GM19023 (cell line): ENCODE results near the gene AMBRA1.
A peak's percentile ranks its signal among the peaks of the same experiment; 100 is the strongest.

Experiments
- ATAC-seq: cut with Tn5 transposase; IDR thresholded peaks from one replicate; pipeline ENCODE4 v1.9.1; 2021; ENCODE audit warnings: mild to moderate bottlenecking, moderate library complexity; ENCODE audit not compliant: unreplicated experiment

Gene AMBRA1, protein sequence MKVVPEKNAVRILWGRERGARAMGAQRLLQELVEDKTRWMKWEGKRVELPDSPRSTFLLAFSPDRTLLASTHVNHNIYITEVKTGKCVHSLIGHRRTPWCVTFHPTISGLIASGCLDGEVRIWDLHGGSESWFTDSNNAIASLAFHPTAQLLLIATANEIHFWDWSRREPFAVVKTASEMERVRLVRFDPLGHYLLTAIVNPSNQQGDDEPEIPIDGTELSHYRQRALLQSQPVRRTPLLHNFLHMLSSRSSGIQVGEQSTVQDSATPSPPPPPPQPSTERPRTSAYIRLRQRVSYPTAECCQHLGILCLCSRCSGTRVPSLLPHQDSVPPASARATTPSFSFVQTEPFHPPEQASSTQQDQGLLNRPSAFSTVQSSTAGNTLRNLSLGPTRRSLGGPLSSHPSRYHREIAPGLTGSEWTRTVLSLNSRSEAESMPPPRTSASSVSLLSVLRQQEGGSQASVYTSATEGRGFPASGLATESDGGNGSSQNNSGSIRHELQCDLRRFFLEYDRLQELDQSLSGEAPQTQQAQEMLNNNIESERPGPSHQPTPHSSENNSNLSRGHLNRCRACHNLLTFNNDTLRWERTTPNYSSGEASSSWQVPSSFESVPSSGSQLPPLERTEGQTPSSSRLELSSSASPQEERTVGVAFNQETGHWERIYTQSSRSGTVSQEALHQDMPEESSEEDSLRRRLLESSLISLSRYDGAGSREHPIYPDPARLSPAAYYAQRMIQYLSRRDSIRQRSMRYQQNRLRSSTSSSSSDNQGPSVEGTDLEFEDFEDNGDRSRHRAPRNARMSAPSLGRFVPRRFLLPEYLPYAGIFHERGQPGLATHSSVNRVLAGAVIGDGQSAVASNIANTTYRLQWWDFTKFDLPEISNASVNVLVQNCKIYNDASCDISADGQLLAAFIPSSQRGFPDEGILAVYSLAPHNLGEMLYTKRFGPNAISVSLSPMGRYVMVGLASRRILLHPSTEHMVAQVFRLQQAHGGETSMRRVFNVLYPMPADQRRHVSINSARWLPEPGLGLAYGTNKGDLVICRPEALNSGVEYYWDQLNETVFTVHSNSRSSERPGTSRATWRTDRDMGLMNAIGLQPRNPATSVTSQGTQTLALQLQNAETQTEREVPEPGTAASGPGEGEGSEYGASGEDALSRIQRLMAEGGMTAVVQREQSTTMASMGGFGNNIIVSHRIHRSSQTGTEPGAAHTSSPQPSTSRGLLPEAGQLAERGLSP (N-terminal part only)

DNA sequence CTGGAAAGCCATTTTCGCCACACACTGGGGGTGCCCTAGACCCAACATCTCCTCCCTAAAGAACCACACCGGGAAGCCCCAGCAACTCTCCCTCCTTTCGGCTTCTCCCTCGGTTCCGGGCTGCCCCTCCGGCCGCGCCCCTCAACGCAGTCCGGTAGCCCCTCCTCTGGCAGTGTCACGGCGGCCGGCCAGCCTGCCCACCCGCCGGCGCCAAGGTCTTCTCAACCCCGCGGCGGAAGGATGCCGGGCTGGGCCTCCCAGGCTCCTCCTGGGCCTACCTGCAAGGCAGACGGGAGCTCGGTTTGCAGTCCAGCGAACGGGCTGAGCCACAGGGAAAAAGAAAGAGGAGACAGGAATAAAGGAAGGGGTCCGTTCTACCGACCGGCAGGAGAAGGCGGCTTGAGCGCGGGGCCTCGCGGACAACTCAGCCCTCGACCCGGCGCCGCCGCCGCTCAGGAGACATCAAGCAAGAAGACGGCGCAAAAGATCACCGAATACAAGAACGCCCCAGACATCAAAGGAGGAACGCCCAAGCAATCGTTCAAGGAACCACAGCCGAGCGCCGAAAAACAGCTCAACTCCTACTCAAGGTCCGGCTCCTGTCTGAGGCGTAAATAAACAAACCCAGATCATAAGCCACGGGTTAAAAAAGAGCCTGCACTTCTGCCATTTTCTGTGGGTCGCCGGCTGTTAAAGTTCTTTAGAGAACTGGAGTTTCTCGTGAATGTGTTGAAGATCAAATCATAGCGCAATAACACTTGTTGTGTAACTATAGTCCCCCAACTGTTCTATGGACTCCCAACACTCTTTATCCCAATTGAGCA, at the start of gene AMBRA1:
TSS of gene AMBRA1 (minus strand) at position 474 of the 824 bp plus-strand sequence. CDS start 45,643 bp downstream, outside the sequence.
- peak; percentile 80 for ATAC-seq

- no peak for ATAC-seq
These were observed 49.7 kb upstream of the AMBRA1 start for GRCh38 chr11:46643531-46643930.

DNA sequence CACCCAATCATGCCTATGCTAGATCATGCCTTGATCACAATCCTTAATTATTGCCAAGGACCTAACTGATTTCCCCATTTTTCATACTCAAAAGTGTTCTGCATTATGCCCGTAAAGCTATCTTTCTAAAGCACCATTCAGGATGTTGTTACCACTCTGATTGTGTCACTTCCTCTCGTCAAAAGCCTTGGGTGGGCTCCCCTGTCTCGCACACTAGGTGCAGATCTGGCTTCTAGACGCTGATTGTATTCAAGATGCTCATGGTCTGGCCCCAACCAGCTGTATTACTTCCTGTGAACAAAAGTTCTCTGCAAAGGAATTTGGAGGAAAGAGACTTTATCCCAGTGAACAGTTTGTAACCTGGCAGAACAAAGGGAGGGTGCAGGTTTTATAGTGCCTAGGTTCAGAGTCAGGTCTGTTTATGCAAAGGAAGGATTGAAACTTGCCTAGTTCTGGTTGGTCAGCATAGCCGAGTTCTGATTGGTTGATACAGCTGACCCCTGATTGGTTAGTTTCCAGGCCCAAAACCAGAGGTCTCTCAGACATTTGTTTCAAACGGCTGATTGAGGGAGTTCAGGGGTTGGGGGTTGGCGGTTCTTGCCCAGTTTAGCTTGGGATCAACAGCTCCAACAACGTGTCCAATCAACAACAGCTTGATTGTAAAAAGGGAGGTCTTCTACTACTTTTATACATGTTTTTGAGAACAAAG, 49.0 kb upstream of the AMBRA1 start:
- no peak for ATAC-seq

GRCh38 chr11:46641639-46642038, 47.8 kb upstream of the AMBRA1 start:
- no peak for ATAC-seq

DNA sequence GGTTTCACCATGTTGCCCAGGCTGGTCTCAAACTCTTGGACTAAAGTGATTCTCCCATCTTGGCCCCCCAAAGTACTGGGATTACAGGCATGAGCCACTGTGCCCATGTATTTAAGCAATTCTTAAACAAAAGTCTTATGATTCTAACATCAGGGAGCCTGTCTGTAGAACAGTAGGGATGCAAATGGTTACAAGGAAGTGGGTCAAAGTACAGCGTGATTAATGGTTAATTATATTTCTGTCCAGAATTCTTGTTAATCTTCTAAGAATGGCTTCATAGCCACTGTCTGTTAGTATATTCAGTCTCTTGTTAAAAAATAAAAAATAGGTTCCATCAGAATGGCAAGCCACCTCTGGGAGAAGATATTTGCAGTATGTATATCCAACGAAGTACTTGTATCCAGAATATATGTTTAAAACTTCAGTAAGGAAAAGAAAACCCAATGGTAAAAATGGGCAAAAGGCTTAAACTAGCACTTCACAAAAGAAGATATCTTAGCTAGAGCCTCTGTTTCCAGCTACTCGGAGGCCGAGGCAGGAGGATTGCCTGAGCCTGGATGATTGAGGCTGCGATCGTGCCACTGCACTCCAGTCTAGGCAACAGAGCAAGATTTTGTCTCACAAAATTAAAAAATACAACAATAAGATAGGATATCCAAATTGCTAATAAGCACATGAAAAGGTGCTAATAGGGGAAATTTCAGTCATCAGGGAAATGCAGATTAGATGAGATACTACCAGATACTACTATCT, 46.4 kb upstream of the AMBRA1 start:
- ATAC-seq, result no peak

- no peak for ATAC-seq
These were observed 45.5 kb upstream of the AMBRA1 start for GRCh38 chr11:46639197-46639839.

DNA sequence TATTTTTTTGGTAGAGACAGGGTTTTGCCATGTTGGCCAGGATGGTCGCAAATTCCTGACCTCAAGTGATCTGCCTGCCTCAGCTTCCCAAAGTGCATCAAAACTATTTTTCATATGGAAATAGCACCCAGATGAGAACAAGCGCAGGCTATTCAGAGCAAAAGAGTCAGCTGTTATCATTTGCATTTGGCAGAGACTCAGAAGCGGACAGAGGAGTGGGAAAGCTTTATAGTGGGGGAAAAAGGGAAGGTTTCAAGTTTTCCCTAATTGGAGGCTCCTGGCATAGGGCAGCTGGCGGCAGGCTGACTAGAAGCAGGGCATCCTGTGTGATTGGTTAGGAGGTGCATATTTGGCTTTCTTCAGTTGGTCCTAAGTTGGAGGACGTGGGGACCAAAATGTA, 43.7 kb upstream of the AMBRA1 start:
- ATAC-seq, result no peak

- no peak for ATAC-seq
These were observed 41.8 kb upstream of the AMBRA1 start for GRCh38 chr11:46635557-46636139.

DNA sequence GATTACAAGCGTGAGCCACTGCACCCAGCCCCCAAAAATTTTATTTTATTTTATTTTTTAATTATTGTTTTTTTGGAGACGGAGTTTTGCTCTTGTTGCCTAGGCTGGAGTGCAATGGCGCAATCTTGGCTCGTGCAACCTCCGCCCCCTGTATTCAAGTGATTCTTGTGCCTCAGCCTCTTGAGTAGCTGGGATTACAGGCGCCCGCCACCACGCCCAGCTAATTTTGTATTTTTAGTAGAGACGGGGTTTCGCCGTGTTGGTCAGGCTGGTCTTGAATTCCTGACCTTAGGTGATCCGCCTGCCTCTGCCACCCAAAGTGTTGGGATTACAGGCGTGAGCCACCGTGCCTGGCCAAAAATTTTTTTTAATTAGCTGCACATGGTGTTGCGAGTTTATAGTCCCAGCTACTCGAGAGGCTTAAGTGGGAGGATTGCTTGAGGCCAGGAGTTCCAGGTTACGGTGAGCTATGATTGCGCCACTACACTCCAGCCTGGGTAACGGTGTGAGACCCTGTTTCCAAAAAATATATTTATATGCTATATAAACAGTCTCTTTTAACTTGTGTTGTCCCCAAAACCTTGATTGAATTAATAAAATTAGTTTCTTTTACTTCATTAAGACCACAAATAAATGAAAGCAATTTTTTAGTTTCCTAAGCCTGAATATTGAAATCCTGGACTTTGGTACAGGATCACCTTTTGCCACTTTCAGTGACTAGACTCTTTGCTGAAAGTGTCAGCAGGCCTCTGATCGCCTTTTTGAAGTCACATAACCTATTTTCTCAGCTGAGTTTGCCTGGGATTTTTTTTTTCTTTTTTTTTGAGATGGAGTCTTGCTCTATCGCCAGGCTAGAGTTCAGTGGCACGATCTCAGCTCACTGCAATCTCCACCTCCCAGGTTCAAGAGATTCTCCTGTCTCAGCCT, 39.7 kb upstream of the AMBRA1 start:
- no peak for ATAC-seq

DNA sequence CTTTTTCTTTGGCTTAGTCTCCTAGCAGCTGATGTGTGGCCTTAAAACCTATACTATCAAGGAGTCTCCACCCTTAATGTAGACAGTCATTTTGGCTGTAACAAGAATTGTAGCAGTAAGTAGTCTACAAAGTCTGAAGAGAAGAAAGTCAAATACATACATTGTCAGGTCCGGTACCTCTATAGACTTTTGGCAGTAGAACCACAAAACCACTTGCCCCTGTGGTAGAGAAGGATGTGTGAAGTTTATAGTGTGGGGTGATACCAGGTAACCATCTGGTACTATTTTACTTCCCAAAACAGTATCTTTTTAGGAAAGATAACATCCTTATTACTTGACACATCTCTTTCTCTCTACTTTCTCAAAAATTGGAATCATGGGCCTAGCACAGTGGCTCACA, 38.7 kb upstream of the AMBRA1 start:
- ATAC-seq, result no peak

GRCh38 chr11:46631676-46632075, 37.9 kb upstream of the AMBRA1 start:
- no peak for ATAC-seq

DNA sequence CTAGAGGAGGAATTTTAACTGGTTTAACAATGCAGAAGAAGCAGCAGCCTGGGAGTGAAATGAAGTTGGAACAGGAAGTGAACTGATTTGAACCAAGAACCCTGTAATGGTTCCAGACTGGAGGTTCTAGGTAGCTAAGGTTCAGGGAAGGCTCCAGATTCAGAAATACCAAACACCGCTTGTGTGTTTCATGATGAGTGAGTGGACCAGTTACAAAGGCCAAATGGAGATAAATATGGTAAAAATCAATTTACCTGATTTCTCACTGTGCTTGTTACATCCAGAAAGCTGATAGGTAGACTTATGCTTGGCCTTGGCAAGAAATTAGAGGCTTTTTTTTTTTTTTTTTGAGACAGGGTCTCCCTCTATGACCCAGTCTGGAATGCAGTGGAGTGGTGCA, 36.4 kb upstream of the AMBRA1 start:
- ATAC-seq, result no peak

- ATAC-seq, result no peak
These were observed 35.1 kb upstream of the AMBRA1 start for GRCh38 chr11:46628961-46629360.

- no peak for ATAC-seq
These were observed 31.6 kb upstream of the AMBRA1 start for GRCh38 chr11:46625406-46625805.

GRCh38 chr11:46618837-46619236, 25.0 kb upstream of the AMBRA1 start:
- ATAC-seq, result no peak

DNA sequence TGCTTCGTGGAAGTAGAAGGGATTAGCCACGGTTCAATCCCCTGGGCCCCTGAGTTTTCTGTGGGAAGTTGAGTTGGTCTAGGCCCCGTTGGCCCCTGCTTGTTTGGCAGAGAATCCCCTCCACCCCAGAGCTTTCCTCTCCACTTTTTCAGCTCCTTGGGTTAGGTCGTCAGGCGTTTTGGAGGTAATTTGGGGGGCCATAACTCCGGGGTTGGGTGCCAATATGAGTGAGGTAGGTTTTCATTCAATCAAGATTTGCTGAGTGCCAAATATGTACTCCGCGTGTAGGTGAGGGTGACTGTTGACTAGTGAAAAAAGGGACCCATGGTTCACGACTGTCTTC, 24.1 kb upstream of the AMBRA1 start:
- no peak for ATAC-seq
